Measurements from ENCODE around the gene A2ML1.
"Not testable (repeated sequence)": the region's sequence is repeated elsewhere in the genome, so short reads cannot be mapped to it uniquely, and the experiment has no call there.

The A2ML1 gene

DNA sequence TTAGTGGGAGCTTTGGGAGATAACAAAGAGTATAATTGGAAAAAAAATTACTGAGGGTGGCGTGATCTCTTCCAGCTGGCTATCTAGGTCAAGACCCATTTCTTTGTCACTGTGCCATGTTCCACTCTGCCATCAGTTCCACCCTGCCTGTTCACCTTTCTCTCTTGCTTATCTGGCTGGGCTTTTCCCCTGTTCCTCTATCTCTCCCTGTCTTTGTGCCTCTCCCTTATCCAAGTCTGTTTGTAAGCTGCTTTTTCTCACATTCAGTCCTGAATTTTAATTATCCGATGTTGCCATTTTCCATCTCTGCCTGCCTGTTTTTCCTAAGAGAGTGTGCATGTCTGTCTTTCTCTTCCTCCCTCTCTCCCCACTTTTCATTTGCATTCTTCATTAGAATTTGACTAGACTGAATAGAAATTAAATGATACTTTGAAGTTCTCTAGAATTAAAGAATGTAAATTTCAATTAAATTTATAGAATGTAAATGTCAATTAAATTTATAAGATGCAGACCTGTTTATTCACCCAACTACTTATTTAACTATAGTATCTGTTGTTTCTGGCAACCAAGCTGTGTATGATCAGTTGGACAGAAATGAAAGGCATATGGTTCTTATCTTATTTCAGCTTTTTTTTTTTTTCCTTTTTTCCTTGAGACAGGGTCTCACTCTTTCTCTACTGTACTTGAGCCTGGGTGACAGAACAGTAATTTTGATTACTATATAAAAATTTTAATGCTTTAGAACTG is 40.9 kb upstream of the A2ML1 start:
- Histone ChIP-seq H3K9ac (no peak overlapping the region), H3K4me2 (ENCODE audit: low read length) (no peak overlapping the region), H3K27me3 (ENCODE audit: control insufficient read depth, insufficient read depth, low read length) (no peaks in the 10 kb centered on the region), H3K27ac (no peak overlapping the region), H3K36me3 (ENCODE audit: control insufficient read depth, insufficient read depth, low read length) (no peaks in the 10 kb centered on the region), H3K4me1 (peaks cover 13% of the 10 kb centered on the region), H3K79me2 (no peaks in the 10 kb centered on the region), H2AFZ (no peak overlapping the region), H3K4me3 (ENCODE audit: low read depth, low read length) (no peak overlapping the region), H3K9me3 (ENCODE audit: control insufficient read depth, low read length) (no peaks in the 10 kb centered on the region)
- TF ChIP-seq, protein P1, sequence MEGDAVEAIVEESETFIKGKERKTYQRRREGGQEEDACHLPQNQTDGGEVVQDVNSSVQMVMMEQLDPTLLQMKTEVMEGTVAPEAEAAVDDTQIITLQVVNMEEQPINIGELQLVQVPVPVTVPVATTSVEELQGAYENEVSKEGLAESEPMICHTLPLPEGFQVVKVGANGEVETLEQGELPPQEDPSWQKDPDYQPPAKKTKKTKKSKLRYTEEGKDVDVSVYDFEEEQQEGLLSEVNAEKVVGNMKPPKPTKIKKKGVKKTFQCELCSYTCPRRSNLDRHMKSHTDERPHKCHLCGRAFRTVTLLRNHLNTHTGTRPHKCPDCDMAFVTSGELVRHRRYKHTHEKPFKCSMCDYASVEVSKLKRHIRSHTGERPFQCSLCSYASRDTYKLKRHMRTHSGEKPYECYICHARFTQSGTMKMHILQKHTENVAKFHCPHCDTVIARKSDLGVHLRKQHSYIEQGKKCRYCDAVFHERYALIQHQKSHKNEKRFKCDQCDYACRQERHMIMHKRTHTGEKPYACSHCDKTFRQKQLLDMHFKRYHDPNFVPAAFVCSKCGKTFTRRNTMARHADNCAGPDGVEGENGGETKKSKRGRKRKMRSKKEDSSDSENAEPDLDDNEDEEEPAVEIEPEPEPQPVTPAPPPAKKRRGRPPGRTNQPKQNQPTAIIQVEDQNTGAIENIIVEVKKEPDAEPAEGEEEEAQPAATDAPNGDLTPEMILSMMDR (IDR thresholded peaks at IDR 0.05): no peak

DNA sequence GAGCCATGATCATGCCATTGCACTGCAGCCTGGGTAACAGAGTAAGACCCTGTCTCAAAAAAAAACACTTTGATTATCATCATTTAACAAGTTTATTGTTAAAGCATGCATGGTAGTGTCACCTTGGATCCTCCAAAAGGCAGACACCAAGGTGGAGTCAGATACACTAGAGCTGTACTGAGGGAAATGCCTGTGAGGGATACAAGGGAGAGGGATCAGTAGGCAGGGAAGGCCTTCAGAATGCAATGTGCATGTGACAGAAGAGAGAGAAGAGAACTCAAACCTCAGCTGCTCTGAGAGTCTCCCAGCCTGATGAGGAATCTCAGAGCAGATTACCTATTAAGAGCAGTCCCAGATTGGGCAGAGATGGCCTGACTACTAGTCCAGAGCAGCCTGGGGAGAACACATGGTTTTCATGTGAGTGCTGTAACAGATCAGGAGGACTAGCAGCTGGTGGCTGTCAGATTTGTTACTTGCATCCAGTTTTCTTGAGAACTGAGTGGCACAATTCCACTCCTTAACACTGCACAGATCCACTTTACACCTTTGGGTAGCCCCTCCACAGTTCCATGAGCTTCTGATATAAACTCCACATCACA is 38.0 kb upstream of the A2ML1 start:
- H3K4me2 ChIP-seq (ENCODE audit: low read length): no peak overlapping the region
- H3K27me3 ChIP-seq (ENCODE audit: control insufficient read depth, insufficient read depth, low read length): no peaks in the 10 kb centered on the region
- H3K9me3 ChIP-seq (ENCODE audit: control insufficient read depth, low read length): no peaks in the 10 kb centered on the region
- TF ChIP-seq, protein P1 (IDR thresholded peaks at IDR 0.05): no peak
- no peak overlapping the region for H3K27ac ChIP-seq
- H3K4me1 ChIP-seq: peaks cover 13% of the 10 kb centered on the region
- no peak overlapping the region for H3K4me3 ChIP-seq (ENCODE audit: low read depth, low read length)
- H3K79me2 ChIP-seq: no peaks in the 10 kb centered on the region
- no peaks in the 10 kb centered on the region for H3K36me3 ChIP-seq (ENCODE audit: control insufficient read depth, insufficient read depth, low read length)
- no peak overlapping the region for H2AFZ ChIP-seq
- H3K9ac ChIP-seq: no peak overlapping the region

DNA sequence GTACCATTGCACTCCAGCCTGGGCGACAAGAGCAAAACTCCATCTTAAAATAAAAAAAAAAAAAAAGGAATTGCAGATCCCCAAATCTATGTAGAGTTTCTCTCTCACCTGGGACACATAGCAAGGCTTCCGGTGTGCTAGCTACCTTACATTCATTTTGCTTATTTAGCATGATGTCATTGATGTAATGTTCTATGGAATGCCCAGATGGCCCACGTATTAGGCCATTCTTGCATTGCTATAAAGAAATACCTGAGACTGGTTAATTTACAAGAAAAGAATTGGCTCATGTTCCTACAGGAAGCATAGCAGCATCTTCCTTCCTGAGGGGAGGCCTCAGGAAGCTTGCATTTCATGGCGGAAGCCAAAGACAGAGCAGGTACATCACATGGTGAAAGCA is 36.9 kb upstream of the A2ML1 start:
- Histone ChIP-seq H3K36me3 (ENCODE audit: control insufficient read depth, insufficient read depth, low read length) (no peaks in the 10 kb centered on the region), H3K27me3 (ENCODE audit: control insufficient read depth, insufficient read depth, low read length) (no peaks in the 10 kb centered on the region), H2AFZ (no peak overlapping the region), H3K27ac (no peak overlapping the region), H3K9me3 (ENCODE audit: control insufficient read depth, low read length) (no peaks in the 10 kb centered on the region), H3K4me2 (ENCODE audit: low read length) (no peak overlapping the region), H3K9ac (no peak overlapping the region), H3K4me1 (peaks cover 2% of the 10 kb centered on the region), H3K79me2 (no peaks in the 10 kb centered on the region), H3K4me3 (ENCODE audit: low read depth, low read length) (no peak overlapping the region)
- TF ChIP-seq, protein P1 (IDR thresholded peaks at IDR 0.05): no peak

DNA sequence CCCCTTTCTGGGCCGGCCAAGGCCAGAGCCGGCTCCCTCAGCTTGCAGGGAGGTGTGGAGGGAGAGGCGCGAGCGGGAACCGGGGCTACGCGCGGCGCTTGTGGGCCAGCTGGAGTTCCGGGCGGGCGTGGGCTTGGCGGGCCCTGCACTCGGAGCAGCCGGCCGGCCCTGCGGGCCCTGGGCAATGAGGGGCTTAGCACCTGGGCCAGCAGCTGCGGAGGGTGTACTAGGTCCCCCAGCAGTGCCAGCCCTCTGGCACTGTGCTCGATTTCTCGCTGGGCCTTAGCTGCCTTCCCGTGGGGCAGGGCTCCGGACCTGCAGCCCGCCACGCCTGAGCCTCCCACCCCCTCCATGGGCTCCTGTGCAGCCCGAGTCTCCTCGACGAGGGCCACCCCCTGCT is 35.2 kb upstream of the A2ML1 start:
- H3K9ac ChIP-seq; H3K4me3 ChIP-seq (ENCODE audit: low read depth, low read length); H3K27ac ChIP-seq; H3K9me3 ChIP-seq (ENCODE audit: control insufficient read depth, low read length); H3K79me2 ChIP-seq; H3K4me2 ChIP-seq (ENCODE audit: low read length); H3K36me3 ChIP-seq (ENCODE audit: control insufficient read depth, insufficient read depth, low read length); H3K27me3 ChIP-seq (ENCODE audit: control insufficient read depth, insufficient read depth, low read length); H3K4me1 ChIP-seq; H2AFZ ChIP-seq: not testable (repeated sequence)

DNA sequence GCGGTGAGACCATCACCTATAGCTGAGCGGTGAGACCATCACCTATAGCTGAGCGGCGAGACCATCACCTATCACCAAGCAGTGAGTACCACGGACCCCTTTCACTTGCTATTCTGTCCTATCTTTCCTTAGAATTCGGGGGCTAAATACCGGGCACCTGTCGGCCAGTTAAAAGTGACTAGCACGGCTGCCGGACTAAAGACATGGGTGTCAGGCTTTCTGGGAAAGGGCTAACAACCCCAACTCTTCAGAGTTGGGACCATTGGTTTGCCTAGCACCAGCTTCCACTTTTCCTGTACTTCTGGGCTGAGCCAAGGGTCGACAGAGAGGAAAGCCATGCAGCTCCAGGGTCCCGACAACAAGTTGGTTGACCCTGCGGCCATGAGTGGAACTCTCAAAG is 33.7 kb upstream of the A2ML1 start:
- not testable (repeated sequence) for H3K27ac ChIP-seq; H3K9ac ChIP-seq; H3K27me3 ChIP-seq (ENCODE audit: control insufficient read depth, insufficient read depth, low read length); H3K4me2 ChIP-seq (ENCODE audit: low read length); H2AFZ ChIP-seq; H3K4me1 ChIP-seq; H3K4me3 ChIP-seq (ENCODE audit: low read depth, low read length); H3K9me3 ChIP-seq (ENCODE audit: control insufficient read depth, low read length); H3K79me2 ChIP-seq; H3K36me3 ChIP-seq (ENCODE audit: control insufficient read depth, insufficient read depth, low read length)

DNA sequence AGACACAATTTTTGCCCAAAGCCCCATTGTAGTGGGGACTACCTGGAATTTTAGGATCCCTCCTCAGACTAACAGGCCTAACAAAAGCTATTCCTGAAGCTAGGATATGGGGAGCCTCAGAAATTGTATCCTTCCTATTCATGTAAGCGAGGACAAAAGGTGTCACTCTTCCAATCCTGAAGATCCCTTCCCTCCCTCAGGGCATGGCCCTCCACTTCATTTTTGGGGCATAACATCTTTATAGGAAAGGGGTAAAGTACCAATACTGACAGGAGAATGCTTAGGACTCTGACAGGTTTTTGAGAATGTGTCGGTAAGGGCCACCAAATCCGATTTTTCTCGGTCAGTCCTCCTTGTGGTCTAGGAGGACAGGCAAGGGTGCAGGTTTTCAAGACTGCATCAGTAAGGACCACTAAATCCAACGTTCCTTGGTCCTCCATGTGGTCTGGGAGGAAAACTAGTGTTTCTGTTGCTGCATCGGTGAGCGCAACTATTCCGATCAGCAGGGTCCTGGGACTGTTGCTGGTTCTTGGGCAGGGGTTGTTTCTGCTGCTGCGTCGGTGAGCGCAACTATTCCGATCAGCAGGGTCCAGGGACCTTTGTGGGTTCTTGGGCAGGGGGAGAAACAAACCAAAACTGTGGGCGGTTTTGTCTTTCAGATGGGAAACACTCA is 32.9 kb upstream of the A2ML1 start:
- H3K4me1 ChIP-seq; H3K36me3 ChIP-seq (ENCODE audit: control insufficient read depth, insufficient read depth, low read length); H3K4me2 ChIP-seq (ENCODE audit: low read length); H2AFZ ChIP-seq; H3K4me3 ChIP-seq (ENCODE audit: low read depth, low read length); H3K27me3 ChIP-seq (ENCODE audit: control insufficient read depth, insufficient read depth, low read length); H3K27ac ChIP-seq; H3K9ac ChIP-seq; H3K9me3 ChIP-seq (ENCODE audit: control insufficient read depth, low read length); H3K79me2 ChIP-seq: not testable (repeated sequence)

DNA sequence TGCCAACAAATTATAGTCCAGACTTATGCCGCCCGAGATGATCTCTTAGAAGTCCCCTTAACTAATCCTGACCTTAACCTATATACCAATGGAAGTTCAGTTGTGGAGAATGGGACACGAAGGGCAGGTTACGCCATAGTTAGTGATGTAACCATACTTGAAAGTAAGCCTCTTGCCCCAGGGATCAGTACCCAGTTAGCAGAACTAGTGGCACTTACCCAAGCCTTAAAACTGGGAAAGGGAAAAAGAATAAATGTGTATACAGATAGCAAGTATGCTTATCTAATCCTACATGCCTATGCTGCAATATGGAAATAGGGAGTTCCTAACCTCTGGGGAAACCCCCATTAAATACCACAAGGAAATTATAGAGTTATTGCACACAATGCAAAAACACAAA is 29.2 kb upstream of the A2ML1 start:
- not testable (repeated sequence) for H3K9ac ChIP-seq; H3K4me1 ChIP-seq; H3K27me3 ChIP-seq (ENCODE audit: control insufficient read depth, insufficient read depth, low read length); H3K27ac ChIP-seq; H3K4me2 ChIP-seq (ENCODE audit: low read length); H3K4me3 ChIP-seq (ENCODE audit: low read depth, low read length); H3K9me3 ChIP-seq (ENCODE audit: control insufficient read depth, low read length); H2AFZ ChIP-seq; H3K36me3 ChIP-seq (ENCODE audit: control insufficient read depth, insufficient read depth, low read length); H3K79me2 ChIP-seq

DNA sequence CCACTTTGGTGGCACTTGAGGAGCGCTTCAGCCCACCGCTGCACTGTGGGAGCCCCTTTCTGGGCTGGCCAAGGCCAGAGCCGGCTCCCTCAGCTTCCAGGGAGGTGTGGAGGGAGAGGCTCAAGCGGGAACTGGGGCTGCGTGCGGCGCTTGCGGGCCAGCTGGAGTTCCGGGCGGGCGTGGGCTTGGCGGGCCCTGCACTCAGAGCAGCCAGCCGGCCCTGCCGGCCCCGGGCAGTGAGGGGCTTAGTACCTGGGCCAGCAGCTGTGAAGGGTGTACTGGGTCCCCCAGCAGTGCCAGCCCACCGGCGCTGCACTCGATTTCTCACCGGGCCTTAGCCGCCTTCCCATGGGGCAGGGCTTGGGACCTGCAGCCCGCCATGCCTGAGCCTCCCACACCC is 27.8 kb upstream of the A2ML1 start:
- not testable (repeated sequence) for H2AFZ ChIP-seq; H3K9ac ChIP-seq; H3K4me1 ChIP-seq; H3K27me3 ChIP-seq (ENCODE audit: control insufficient read depth, insufficient read depth, low read length); H3K36me3 ChIP-seq (ENCODE audit: control insufficient read depth, insufficient read depth, low read length); H3K4me2 ChIP-seq (ENCODE audit: low read length); H3K4me3 ChIP-seq (ENCODE audit: low read depth, low read length); H3K27ac ChIP-seq; H3K79me2 ChIP-seq; H3K9me3 ChIP-seq (ENCODE audit: control insufficient read depth, low read length)
